Coronary artery (tissue), 2 donors: ENCODE results near the gene SCIN.

ENCODE experiments used
- DNase-seq: peaks from one replicate; pipeline ENCODE4 v3.0.0-alpha.2; 2017; ENCODE audit warnings: low spot score
- H3K27ac ChIP-seq, 2 donors: fragments of 200-600 bp; sonication (generic); one replicate each; pipeline ENCODE4 v1.5.1; 2016 to 2019
- H3K4me3 ChIP-seq: fragments of 200-600 bp; sonication (generic); 2 replicates; pipeline ENCODE4 v1.5.1; 2016; ENCODE audit warnings: mild to moderate bottlenecking, moderate library complexity
- TF ChIP-seq, protein P1 (sequence below): fragments of 200-600 bp; sonication (generic); IDR thresholded peaks from one replicate; pipeline ENCODE4 v1.5.1; 2019; ENCODE audit warnings: antibody characterized with exemption

Gene SCIN

DNA sequence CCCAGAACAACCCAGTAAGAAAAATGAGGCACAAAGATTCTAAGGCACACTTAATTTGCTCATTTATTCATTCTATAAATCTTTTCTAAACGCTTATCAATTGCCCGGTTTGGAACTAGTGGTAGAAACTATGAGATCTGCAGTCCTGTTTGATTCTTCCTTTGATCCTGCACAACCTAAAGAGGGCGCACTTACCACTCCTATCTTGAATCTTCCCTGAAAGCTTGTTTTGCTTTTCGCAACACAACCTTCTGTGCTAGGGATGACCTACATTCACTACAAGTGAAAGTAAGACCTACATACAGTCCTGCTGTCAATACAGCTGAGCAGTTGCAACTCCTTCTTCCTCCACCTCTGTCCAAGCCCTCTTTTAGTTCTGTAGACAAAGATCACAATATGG lies 104.3 kb downstream of the SCIN start:
- TF ChIP-seq, protein P1, sequence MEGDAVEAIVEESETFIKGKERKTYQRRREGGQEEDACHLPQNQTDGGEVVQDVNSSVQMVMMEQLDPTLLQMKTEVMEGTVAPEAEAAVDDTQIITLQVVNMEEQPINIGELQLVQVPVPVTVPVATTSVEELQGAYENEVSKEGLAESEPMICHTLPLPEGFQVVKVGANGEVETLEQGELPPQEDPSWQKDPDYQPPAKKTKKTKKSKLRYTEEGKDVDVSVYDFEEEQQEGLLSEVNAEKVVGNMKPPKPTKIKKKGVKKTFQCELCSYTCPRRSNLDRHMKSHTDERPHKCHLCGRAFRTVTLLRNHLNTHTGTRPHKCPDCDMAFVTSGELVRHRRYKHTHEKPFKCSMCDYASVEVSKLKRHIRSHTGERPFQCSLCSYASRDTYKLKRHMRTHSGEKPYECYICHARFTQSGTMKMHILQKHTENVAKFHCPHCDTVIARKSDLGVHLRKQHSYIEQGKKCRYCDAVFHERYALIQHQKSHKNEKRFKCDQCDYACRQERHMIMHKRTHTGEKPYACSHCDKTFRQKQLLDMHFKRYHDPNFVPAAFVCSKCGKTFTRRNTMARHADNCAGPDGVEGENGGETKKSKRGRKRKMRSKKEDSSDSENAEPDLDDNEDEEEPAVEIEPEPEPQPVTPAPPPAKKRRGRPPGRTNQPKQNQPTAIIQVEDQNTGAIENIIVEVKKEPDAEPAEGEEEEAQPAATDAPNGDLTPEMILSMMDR = no peak
- no peak for DNase-seq
- H3K27ac ChIP-seq = no peak overlapping the region
- H3K4me3 ChIP-seq = no peak overlapping the region

DNA sequence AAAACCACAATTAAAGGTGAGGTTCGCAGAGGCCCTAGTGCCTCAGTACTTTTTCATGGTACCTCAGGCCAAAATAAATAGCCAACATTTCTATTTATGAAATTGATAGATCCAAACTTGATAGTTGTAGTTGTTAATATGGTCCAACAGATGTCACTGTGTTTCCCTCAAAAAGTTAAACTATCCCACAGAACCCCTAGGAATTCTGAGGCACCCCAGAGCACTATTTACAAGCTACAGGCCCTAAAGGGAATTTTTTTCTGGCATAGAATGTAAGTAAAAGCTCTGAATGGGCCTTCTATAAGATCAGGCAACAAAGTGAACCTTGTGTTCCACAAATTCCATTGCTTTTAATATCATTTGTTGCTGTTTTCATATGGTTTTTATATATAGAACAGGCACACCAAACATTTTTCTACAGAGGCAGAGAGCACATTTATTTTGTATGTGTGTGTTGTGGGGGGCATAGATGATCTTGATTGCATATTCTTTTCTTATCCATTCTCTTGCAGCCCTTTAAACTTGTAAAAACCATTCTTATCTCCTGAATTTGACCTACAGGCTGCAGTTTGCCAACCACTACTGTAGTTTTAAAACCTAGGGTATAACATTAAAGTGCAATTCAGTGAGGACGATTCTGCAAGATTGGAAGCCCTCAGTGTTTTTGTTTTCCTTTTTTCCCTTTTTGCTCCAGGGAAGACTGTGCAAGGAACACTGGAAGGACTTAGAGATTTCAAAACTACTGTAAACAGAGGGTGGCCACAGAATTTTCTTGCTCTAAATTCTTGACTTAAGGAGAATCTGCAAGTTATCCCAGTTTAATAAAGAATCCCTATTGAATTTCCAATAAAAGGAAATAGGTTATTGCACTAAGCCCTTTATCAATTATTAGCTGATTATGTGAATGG lies 113.4 kb downstream of the SCIN start:
- DNase-seq = no peak
- Histone ChIP-seq H3K4me3 (no peak overlapping the region), H3K27ac (no peak overlapping the region)
- TF ChIP-seq, protein P1 = no peak

DNA sequence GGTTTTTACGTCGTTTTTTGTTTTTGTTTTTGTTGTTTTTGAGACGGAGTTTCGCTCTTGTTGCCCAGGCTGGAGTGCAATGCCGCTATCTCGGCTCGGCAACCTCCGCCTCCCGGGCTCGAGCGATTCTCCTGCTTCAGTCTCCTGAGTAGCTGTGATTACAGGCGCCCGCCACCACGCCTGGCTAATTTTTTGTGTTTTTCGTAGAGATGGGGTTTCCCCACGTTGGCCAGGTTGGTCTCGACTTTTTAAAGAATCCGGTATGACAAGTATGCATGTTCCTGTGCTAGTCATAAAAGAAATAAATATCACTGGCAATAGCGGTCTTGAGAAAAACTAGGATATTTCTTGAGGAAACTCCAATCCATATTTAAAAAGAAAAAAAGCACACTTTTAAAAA lies 114.2 kb downstream of the SCIN start:
- DNase-seq = no peak
- no peak overlapping the region for H3K4me3 ChIP-seq
- TF ChIP-seq, protein P1 = no peak
- no peak overlapping the region for H3K27ac ChIP-seq

DNA sequence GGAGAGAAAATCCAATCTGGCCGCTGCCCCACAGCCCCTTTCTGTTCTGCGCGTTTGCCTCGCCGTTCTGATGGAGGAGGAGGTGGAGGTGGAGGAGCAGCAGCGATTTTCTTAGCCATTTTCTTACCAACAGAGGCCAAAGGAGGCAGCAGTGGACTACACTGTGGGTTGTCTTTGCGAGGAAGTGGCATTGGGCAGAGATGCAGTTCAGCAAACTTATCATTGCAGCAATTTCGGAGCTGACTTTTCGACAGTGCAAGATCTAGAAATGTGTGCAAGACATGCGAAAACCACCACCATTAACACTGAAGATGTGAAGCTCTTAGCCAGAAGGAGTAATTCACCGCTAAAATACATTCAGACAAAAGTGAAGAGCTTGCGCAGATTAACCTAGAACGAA lies 115.0 kb downstream of the SCIN start:
- Histone ChIP-seq H3K4me3 (peak overlapping the region; percentile 21), H3K27ac (no peak overlapping the region)
- DNase-seq = no peak
- TF ChIP-seq, protein P1 = peak; percentile 42

DNA sequence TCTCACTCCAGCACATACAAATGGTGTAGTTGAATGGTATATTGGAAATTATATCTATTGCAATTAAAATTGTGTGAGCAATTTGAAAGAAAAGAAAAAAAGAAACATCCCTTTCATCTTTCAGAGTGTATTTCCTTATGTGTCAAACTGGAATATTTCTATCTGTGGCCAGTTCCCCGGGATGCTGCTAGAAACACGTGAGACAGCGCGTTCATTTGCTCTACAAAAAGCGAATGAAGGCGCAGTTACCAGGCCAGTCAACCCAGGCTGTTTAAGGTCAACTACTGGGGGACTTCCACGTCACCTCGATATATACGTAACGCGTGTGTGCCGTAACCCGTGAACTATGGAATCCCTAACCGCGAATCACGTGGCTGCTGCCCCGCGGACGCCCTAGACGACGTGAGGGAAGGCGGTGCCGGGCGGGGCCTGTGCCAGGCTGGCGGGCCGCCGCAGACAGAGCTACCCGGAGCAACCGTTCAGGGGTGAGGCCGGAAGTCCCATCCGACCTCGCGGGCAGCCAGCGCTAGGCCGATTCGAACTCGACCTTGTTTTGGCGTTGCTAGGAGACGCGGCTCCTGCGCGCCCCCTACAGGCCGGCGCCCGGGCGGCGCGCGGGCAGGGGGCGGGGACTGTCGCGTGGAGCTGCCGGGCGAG lies 115.8 kb downstream of the SCIN start:
- DNase-seq = peak; percentile 97
- H3K27ac ChIP-seq = peak overlapping the region; percentile 71 to 93
- H3K4me3 ChIP-seq = peak overlapping the region; percentile 95
- TF ChIP-seq, protein P1 = peak; percentile 98

DNA sequence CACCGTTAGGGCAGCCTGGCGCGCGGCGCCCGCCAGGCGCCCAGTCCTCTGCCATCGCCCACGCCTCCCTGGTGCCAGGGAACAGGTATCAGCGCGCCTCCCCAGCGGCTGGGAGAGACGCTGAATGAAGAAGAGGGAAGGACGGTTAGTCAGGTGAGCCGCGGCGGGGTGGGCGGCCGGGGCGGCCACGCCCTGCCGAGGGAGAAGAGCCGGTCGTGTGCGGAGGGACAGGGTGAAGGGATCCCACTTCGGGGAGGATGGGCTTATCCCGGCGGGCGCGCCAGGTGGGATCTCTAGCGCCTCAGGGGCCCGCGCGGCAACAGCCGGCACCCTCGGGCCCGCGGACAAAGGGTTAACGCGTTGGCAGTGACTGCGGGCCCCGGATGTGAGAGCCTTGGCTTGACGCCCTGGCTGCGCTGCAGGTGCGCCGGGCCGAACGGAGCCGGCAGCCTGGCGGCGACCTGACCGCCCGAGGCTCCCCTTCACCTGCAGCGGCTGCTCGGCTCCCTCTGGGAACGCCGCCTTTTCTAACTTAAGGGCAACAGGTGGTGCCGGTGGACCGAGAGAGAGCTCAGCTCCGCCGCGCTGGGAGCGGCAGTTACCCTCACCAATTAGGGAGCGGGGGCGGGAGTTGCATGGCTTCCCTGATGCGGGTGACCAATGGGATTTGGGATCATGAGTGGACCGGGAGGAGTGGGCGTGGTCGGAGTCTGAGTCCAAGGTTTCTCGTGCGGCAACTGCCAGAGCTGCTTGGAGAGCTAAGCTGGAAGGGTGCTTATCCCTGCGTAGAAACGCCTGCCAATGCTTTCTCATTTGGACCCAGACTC lies 116.6 kb downstream of the SCIN start, which contains the start of gene ARL4A:
Gene ARL4A (plus strand): TSS at position 743 of the 827 bp plus-strand sequence. CDS start 622 bp downstream, outside the sequence.
- peak; percentile 99 for DNase-seq
- H3K4me3 ChIP-seq = peak within 1 kb of the TSS; percentile 95
- TF ChIP-seq, protein P1 = no peak
- H3K27ac ChIP-seq = peak within 1 kb of the TSS; percentile 71 to 93
